GM12878 (cell line): ENCODE results near the gene AOAH. TPM values are rescaled to one million over a fixed set of nuclear protein-coding genes. Genes with fewer than 3 reads are reported as not detected.

Source experiments
- CBX3 ChIP-seq: fragments of 200-600 bp; sonication (generic); IDR thresholded peaks from 2 replicates; pipeline ENCODE4 v1.6.1; 2016; ENCODE audit warnings: low read depth, borderline replicate concordance
- FOXM1 ChIP-seq: IDR thresholded peaks from 2 replicates; pipeline ENCODE4 v1.6.1; 2012; ENCODE audit warnings: low read depth, mild to moderate bottlenecking, inconsistent platforms, low read length, moderate library complexity
- KDM1A ChIP-seq: fragments of 200-600 bp; sonication (generic); IDR thresholded peaks from 2 replicates; pipeline ENCODE4 v1.6.1; 2016; ENCODE audit warnings: borderline replicate concordance
- POLR2AphosphoS2 ChIP-seq: IDR thresholded peaks from 2 replicates; pipeline ENCODE4 v1.6.1; 2011; ENCODE audit warnings: low read depth, mild to moderate bottlenecking, low read length, improper control_type of control experiment, moderate library complexity
- SMC3 ChIP-seq: IDR thresholded peaks from 2 replicates; pipeline ENCODE4 v1.6.1; 2011; ENCODE audit warnings: low read length, improper control_type of control experiment, borderline replicate concordance
- YBX1 ChIP-seq: fragments of 450-650 bp; IDR thresholded peaks from 2 replicates; pipeline ENCODE4 v1.6.1; 2016; ENCODE audit warnings: antibody characterized with exemption
- polyA plus RNA-seq, 11 experiments: library from polyadenylated mRNA; depleted of rRNA in 4 of 11; unstranded in 6 of 11; stranded (reverse) in 5 of 11; fragments of >200 nt; fragmentation: Nextera tagmentation in 4 of 11; fragmentation: Illumina TruSeq in 1 of 11; extraction: Ambion mirVana in 4 of 11; extraction: Trizol in 1 of 11; gene quantifications; 1 replicate in 1 of 11; 2 replicates in 10 of 11; pipeline versions ENCODE4 v1.2.1 to v1.2.3, GENCODE V29; 2011 to 2016; ENCODE audit warnings: inconsistent platforms in 2 of 11, missing spikeins in 2 of 11, low read depth in 1 of 11
- total RNA-seq, 4 experiments: library from RNA; depleted of rRNA in 3 of 4; stranded (reverse); fragments of >200 nt in 3 of 4; fragmentation: Illumina TruSeq in 1 of 4; extraction: Trizol in 1 of 4; gene quantifications; 2 replicates each; pipeline versions ENCODE4 v1.2.1 to v1.2.3, GENCODE V29; 2013 to 2021
- TF ChIP-seq, protein P1 (sequence below): IDR thresholded peaks from 2 replicates; pipeline ENCODE4 v1.6.1; 2012; ENCODE audit warnings: low read depth, low read length, improper control_type of control experiment
- TF ChIP-seq, protein P2 (sequence below): fragments of 450-650 bp; formaldehyde crosslinking; IDR thresholded peaks from 2 replicates; pipeline ENCODE4 v1.4.0; 2022; ENCODE audit warnings: mild to moderate bottlenecking, moderate library complexity
- TF ChIP-seq, protein P3 (sequence below): IDR thresholded peaks from 2 replicates; pipeline ENCODE4 v1.6.1; 2011; ENCODE audit warnings: low read depth, mild to moderate bottlenecking, low read length, moderate library complexity, borderline replicate concordance; ENCODE audit errors: extremely low read depth

The AOAH gene
- total and polyA plus RNA-seq, 10 of the 15 experiments (the other 5 are each of a cell fraction or from before 2014, with no cell fraction given), result 0.32 to 2.8 (median 1.4) TPM

DNA sequence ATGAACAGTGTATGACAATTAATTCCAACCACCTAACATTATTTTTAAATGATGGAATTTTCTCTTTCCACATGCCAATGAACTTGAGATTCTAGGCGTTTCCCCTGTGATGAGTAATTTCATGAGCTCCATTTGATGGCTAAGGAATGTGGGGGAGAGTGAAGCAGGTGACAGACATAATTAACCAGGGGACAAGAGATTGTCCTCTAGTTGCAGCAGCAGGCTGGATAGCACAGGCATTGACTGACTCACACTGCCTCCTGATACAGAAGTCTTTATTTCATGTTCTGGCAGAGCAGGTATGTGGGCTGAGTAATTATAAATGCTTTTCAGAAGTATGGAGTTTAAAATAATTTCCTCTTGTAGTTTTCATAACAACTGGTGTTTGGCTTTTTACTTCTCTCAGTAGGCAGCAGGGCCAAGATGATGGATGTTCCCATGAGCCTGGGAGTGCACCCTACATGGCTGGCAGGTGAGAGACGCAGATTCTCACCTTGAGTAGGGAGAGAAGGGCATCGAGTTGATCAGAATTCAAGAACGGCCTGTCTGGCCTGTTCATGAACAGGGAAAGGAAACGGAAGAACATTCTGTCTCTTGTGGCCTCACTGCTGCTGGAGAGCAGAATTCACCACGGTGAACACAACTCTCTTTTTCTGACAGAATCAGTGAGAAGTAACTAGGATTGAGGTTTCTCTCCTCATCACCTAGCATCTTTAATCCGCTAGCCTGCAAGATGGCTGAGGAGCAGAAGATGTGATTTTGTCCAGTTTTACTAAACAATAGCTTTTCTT lies 118.8 kb downstream of the AOAH start (continued):
- TF ChIP-seq, protein P1, sequence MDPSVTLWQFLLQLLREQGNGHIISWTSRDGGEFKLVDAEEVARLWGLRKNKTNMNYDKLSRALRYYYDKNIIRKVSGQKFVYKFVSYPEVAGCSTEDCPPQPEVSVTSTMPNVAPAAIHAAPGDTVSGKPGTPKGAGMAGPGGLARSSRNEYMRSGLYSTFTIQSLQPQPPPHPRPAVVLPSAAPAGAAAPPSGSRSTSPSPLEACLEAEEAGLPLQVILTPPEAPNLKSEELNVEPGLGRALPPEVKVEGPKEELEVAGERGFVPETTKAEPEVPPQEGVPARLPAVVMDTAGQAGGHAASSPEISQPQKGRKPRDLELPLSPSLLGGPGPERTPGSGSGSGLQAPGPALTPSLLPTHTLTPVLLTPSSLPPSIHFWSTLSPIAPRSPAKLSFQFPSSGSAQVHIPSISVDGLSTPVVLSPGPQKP, result no peak
- TF ChIP-seq CBX3 (no peak), POLR2AphosphoS2 (no peak), KDM1A (no peak), YBX1 (no peak), FOXM1 (no peak), SMC3 (no peak)
- TF ChIP-seq, protein P2, sequence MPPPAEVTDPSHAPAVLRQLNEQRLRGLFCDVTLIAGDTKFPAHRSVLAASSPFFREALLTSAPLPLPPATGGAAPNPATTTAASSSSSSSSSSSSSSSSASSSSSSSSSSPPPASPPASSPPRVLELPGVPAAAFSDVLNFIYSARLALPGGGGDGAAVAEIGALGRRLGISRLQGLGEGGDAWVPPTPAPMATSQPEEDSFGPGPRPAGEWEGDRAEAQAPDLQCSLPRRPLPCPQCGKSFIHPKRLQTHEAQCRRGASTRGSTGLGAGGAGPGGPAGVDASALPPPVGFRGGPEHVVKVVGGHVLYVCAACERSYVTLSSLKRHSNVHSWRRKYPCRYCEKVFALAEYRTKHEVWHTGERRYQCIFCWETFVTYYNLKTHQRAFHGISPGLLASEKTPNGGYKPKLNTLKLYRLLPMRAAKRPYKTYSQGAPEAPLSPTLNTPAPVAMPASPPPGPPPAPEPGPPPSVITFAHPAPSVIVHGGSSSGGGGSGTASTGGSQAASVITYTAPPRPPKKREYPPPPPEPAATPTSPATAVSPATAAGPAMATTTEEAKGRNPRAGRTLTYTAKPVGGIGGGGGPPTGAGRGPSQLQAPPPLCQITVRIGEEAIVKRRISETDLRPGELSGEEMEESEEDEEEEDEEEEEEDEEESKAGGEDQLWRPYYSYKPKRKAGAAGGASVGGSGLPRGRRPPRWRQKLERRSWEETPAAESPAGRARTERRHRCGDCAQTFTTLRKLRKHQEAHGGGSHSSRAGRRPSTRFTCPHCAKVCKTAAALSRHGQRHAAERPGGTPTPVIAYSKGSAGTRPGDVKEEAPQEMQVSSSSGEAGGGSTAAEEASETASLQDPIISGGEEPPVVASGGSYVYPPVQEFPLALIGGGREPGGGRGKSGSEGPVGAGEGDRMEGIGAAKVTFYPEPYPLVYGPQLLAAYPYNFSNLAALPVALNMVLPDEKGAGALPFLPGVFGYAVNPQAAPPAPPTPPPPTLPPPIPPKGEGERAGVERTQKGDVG, result no peak
- TF ChIP-seq, protein P3, sequence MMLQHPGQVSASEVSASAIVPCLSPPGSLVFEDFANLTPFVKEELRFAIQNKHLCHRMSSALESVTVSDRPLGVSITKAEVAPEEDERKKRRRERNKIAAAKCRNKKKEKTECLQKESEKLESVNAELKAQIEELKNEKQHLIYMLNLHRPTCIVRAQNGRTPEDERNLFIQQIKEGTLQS, result no peak
